IMR-90 (cell line): ENCODE data around the gene GRM2. TPM values are rescaled to one million over a fixed set of nuclear protein-coding genes. Genes with fewer than 3 reads are reported as not detected.

Experiments used
- ATAC-seq: fragments of 200-7000 bp; cut with Tn5 transposase; 2 replicates; pipeline ENCODE4 v1.9.1; 2020; ENCODE audit warnings: low read depth, mild to moderate bottlenecking, moderate library complexity
- BruUV-seq: library from RNA; stranded (reverse); fragments of 400-500 nt; replicated peaks from 2 replicates; lab custom pipeline; 2021; lab: Mats Ljungman, UMichigan
- CTCF ChIA-PET: fragments of 300-600 bp; formaldehyde crosslinking; extraction: SDS; loops from one replicate; lab custom pipeline; 2021; ENCODE audit warnings: antibody characterized with exemption; lab: Yijun Ruan, JAX
- POLR2A ChIA-PET: fragments of 300-600 bp; sonication (Branson Sonifier 250); formaldehyde crosslinking; loops from one replicate; lab custom pipeline; 2022; ENCODE audit warnings: antibody characterized with exemption; ENCODE audit not compliant: unreplicated experiment; lab: Charles Lee
- DNase-seq: peaks from one replicate; pipeline ENCODE4 v3.0.0; 2013
- H2AFZ ChIP-seq: replicated peaks from 2 replicates; pipeline ENCODE3; 2013; ENCODE audit warnings: low read length, mild to moderate bottlenecking; ENCODE audit not compliant: poor library complexity
- H2AK5ac ChIP-seq: 2 replicates; pipeline ENCODE4 v1.6.1; 2013; ENCODE audit warnings: low read depth, low read length, inconsistent platforms
- H2AK9ac ChIP-seq: replicated peaks from 2 replicates; pipeline ENCODE3; 2013; ENCODE audit warnings: mild to moderate bottlenecking, low read depth, low read length, moderate library complexity; ENCODE audit not compliant: poor library complexity
- H2BK120ac ChIP-seq: 2 replicates; pipeline ENCODE4 v1.6.1; 2013; ENCODE audit warnings: low read depth, low read length, inconsistent platforms
- H2BK15ac ChIP-seq: 3 replicates; pipeline ENCODE4 v1.6.1; 2013; ENCODE audit warnings: low read depth, low read length, inconsistent platforms
- H2BK20ac ChIP-seq: 2 replicates; pipeline ENCODE4 v1.6.1; 2013; ENCODE audit warnings: low read depth, mild to moderate bottlenecking, inconsistent platforms, low read length, moderate library complexity
- H2BK5ac ChIP-seq: 2 replicates; pipeline ENCODE4 v1.6.1; 2013; ENCODE audit warnings: mild to moderate bottlenecking, low read depth, low read length, inconsistent platforms; ENCODE audit not compliant: poor library complexity, severe bottlenecking
- H3K14ac ChIP-seq: replicated peaks from 2 replicates; pipeline ENCODE4 v1.6.1; 2013; ENCODE audit warnings: low read depth, low read length, inconsistent platforms
- H3K18ac ChIP-seq: 2 replicates; pipeline ENCODE4 v1.6.1; 2013; ENCODE audit warnings: low read depth, low read length, control low read depth
- H3K23ac ChIP-seq: 2 replicates; pipeline ENCODE4 v1.6.1; 2013; ENCODE audit warnings: low read depth, low read length, inconsistent platforms
- H3K27ac ChIP-seq: 2 replicates; pipeline ENCODE4 v1.5.1; 2013; ENCODE audit warnings: mild to moderate bottlenecking, control low read depth, low read length; ENCODE audit not compliant: insufficient read depth
- H3K27me3 ChIP-seq: 2 replicates; pipeline ENCODE4 v1.6.1; 2013; ENCODE audit warnings: low read length; ENCODE audit not compliant: control insufficient read depth, insufficient read depth
- H3K36me3 ChIP-seq: 2 replicates; pipeline ENCODE4 v1.6.1; 2013; ENCODE audit warnings: low read length, mixed read lengths; ENCODE audit not compliant: control insufficient read depth, insufficient read depth
- H3K4ac ChIP-seq: 2 replicates; pipeline ENCODE4 v1.6.1; 2013; ENCODE audit warnings: low read depth, low read length, inconsistent platforms
- H3K4me1 ChIP-seq: 2 replicates; pipeline ENCODE4 v1.6.1; 2013; ENCODE audit warnings: low read length, mixed read lengths; ENCODE audit not compliant: control insufficient read depth, insufficient read depth
- H3K4me2 ChIP-seq: 2 replicates; pipeline ENCODE4 v1.6.1; 2013; ENCODE audit warnings: low read depth, mild to moderate bottlenecking, control low read depth, low read length, moderate library complexity
- H3K4me3 ChIP-seq: 2 replicates; pipeline ENCODE4 v1.5.1; 2013; ENCODE audit warnings: low read depth, mild to moderate bottlenecking, control low read depth, low read length, moderate library complexity; ENCODE audit not compliant: insufficient read depth
- H3K56ac ChIP-seq: 2 replicates; pipeline ENCODE4 v1.6.1; 2013; ENCODE audit warnings: low read length, inconsistent platforms; ENCODE audit not compliant: insufficient read depth; ENCODE audit errors: extremely low read depth
- H3K79me1 ChIP-seq, 2 experiments: 2 replicates each; pipeline ENCODE4 v1.6.1; 2013; ENCODE audit warnings: low read length in 2 of 2, inconsistent platforms in 1 of 2, low read depth in 1 of 2
- H3K9ac ChIP-seq: 2 replicates; pipeline ENCODE4 v1.6.1; 2013; ENCODE audit warnings: low read depth, low read length, control low read depth
- H3K9me1 ChIP-seq: 2 replicates; pipeline ENCODE4 v1.6.1; 2013; ENCODE audit warnings: low read length, inconsistent platforms; ENCODE audit not compliant: insufficient read depth
- H3K9me3 ChIP-seq: 2 replicates; pipeline ENCODE4 v1.6.1; 2013; ENCODE audit warnings: low read length; ENCODE audit not compliant: control insufficient read depth, insufficient read depth
- H4K20me1 ChIP-seq: 2 replicates; pipeline ENCODE4 v1.6.1; 2013; ENCODE audit warnings: low read length, inconsistent platforms; ENCODE audit not compliant: insufficient read depth
- H4K5ac ChIP-seq: 2 replicates; pipeline ENCODE4 v1.6.1; 2013; ENCODE audit warnings: mild to moderate bottlenecking, low read depth, low read length, control low read depth
- H4K8ac ChIP-seq, 2 experiments: 2 replicates each; pipeline ENCODE4 v1.6.1; 2013; ENCODE audit warnings: low read depth in 2 of 2, low read length in 2 of 2, control low read depth in 1 of 2, inconsistent platforms in 1 of 2
- H4K91ac ChIP-seq: 2 replicates; pipeline ENCODE4 v1.6.1; 2013; ENCODE audit warnings: low read depth, low read length, inconsistent platforms; ENCODE audit not compliant: insufficient read depth
- BHLHE40 ChIP-seq: fragments of 150-350 bp; IDR thresholded peaks from 2 replicates; pipeline ENCODE4 v1.6.1; 2016; ENCODE audit warnings: mild to moderate bottlenecking, low read depth, low read length
- CEBPB ChIP-seq: IDR thresholded peaks from 2 replicates; pipeline ENCODE4 v1.6.1; 2012; ENCODE audit warnings: low read depth, low read length, improper control_type of control experiment
- CHD1 ChIP-seq: IDR thresholded peaks from 2 replicates; pipeline ENCODE4 v1.6.1; 2012; ENCODE audit warnings: low read depth, low read length, improper control_type of control experiment
- FOS ChIP-seq: fragments of 150-350 bp; IDR thresholded peaks from 2 replicates; pipeline ENCODE4 v1.6.1; 2016; ENCODE audit warnings: low read depth, low read length
- MAFK ChIP-seq: IDR thresholded peaks from 2 replicates; pipeline ENCODE4 v1.6.1; 2012; ENCODE audit warnings: low read depth, low read length, improper control_type of control experiment
- MAZ ChIP-seq: IDR thresholded peaks from 2 replicates; pipeline ENCODE4 v1.6.1; 2012; ENCODE audit warnings: low read depth, mild to moderate bottlenecking, low read length, improper control_type of control experiment, moderate library complexity, borderline replicate concordance
- MXI1 ChIP-seq: IDR thresholded peaks from 2 replicates; pipeline ENCODE4 v1.6.1; 2012; ENCODE audit warnings: low read depth, mild to moderate bottlenecking, low read length, moderate library complexity, borderline replicate concordance
- NFE2L2 ChIP-seq: fragments of 150-350 bp; IDR thresholded peaks from 2 replicates; pipeline ENCODE4 v1.6.1; 2016; ENCODE audit warnings: low read depth, mild to moderate bottlenecking, low read length
- POLR2A ChIP-seq: IDR thresholded peaks from 2 replicates; pipeline ENCODE4 v1.6.1; 2012; ENCODE audit warnings: mild to moderate bottlenecking, low read depth, low read length
- RAD21 ChIP-seq: IDR thresholded peaks from 2 replicates; pipeline ENCODE4 v1.6.1; 2012; ENCODE audit warnings: low read length, improper control_type of control experiment
- RFX5 ChIP-seq: IDR thresholded peaks from 2 replicates; pipeline ENCODE4 v1.8.0; 2012; ENCODE audit warnings: low read depth, mild to moderate bottlenecking, low read length, moderate library complexity
- SMC3 ChIP-seq: fragments of 150-350 bp; IDR thresholded peaks from 2 replicates; pipeline ENCODE4 v1.6.1; 2016; ENCODE audit warnings: low read depth, mild to moderate bottlenecking, antibody characterized with exemption, low read length, moderate library complexity
- WGBS, 2 experiments: methylation state at CpG; one replicate each; pipeline versions ENCODE4 v1.1.5 to v1.1.7; 2013; ENCODE audit warnings: missing lambda C conversion rate in 2 of 2; ENCODE audit not compliant: insufficient read length in 1 of 2; ENCODE audit errors: extremely low coverage in 2 of 2; 5-methylcytosine and 5-hydroxymethylcytosine counted together
- dilution Hi-C: fragments of 300-500 bp; cut with HindIII; formaldehyde crosslinking; loops from one replicate; pipeline ENCODE4 v1.14.3; 2018; ENCODE audit warnings: low sequenced_read_pairs; ENCODE audit not compliant: unreplicated experiment
- in situ Hi-C: fragments of 300-500 bp; cut with MboI; formaldehyde crosslinking; loops from 3 replicates; pipeline ENCODE4 v1.14.3; 2019; ENCODE audit warnings: low sequenced_read_pairs, inconsistent platforms, mixed read lengths
- intact Hi-C: fragments of 100-400 bp; cut with micrococcal nuclease; formaldehyde crosslinking; loops from 2 replicates; pipeline ENCODE4 v1.10.0; 2022
- polyA plus RNA-seq, 3 experiments: library from polyadenylated mRNA; depleted of rRNA; stranded (reverse); fragments of >200 nt; gene quantifications; 2 replicates each; pipeline ENCODE4 v1.2.3, GENCODE V29; 2012; ENCODE audit warnings: low replicate concordance in 1 of 3
- total RNA-seq: library from RNA; depleted of rRNA; stranded (reverse); fragments of >200 nt; gene quantifications from 2 replicates; pipeline ENCODE4 v1.2.3, GENCODE V29; 2012
- TF ChIP-seq, protein P1 (sequence below): fragments of 150-350 bp; IDR thresholded peaks from 2 replicates; pipeline ENCODE4 v1.6.1; 2017; ENCODE audit warnings: mild to moderate bottlenecking, antibody characterized with exemption, low read length, low read depth
- TF ChIP-seq, protein P2 (sequence below): fragments of 150-350 bp; IDR thresholded peaks from 2 replicates; pipeline ENCODE4 v1.6.1; 2016; ENCODE audit warnings: low read depth, mild to moderate bottlenecking, low read length, moderate library complexity, borderline replicate concordance
- TF ChIP-seq, protein P3 (sequence below): conservative IDR thresholded peaks from 2 replicates; pipeline ENCODE4 v1.5.1; 2012; ENCODE audit warnings: mild to moderate bottlenecking, low read depth, low read length, improper control_type of control experiment

The GRM2 gene
- total and polyA plus RNA-seq, 2 of the 4 experiments (the other 2 are of a cell fraction): under 0.01 to 0.14 TPM

DNA sequence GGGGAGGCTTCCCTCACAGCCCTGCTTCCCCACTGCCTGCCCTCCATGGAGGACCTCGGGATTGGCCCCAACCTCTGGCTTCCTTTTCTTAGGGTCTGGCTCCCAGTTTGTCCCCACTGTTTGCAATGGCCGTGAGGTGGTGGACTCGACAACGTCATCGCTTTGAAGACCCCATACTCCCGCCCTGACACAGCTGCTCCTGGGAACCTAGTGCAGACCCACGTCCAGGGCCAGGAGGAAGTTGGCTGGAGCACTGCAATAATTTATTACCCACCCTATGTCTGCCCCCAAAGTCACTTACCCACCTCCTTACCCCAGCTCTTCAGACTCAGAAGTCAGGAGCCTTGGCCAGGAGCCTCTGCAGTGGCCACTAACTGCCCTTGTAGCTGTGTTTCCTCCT lies 11.1 kb downstream of the GRM2 start:
- ATAC-seq (no peak), DNase-seq (no peak)
- Histone ChIP-seq H2BK15ac (no peak overlapping the region), H3K4me2 (no peak overlapping the region), H4K8ac (no peak overlapping the region), H3K27ac (no peak overlapping the region), H3K9me1 (no peaks in the 10 kb centered on the region; the same call in 1 of the 2 replicates), H4K91ac (no peak overlapping the region), H3K36me3 (no peaks in the 10 kb centered on the region), H3K79me1 (no peaks in the 10 kb centered on the region), H3K9ac (no peak overlapping the region), H4K20me1 (no peaks in the 10 kb centered on the region), H3K27me3 (peaks cover 2% of the 10 kb centered on the region; the same call in 1 of the 2 replicates), H3K4me3 (no peak overlapping the region), H3K9me3 (no peaks in the 10 kb centered on the region), H2BK20ac (no peak overlapping the region), H2AK5ac (no peak overlapping the region), H2AK9ac (no peak overlapping the region), H3K56ac (no peak overlapping the region), H2BK120ac (no peak overlapping the region), H3K4me1 (no peaks in the 10 kb centered on the region), H3K23ac (no peak overlapping the region), H3K14ac (no peak overlapping the region), H2AFZ (no peak overlapping the region), H3K18ac (no peak overlapping the region), H4K5ac (no peak overlapping the region), H2BK5ac (no peak overlapping the region), H3K4ac (no peak overlapping the region)
- no peak for TF ChIP-seq RAD21
- no peak for TF ChIP-seq FOS
- TF ChIP-seq NFE2L2: no peak
- no peak for TF ChIP-seq CHD1
- TF ChIP-seq POLR2A: no peak
- TF ChIP-seq, protein P1, sequence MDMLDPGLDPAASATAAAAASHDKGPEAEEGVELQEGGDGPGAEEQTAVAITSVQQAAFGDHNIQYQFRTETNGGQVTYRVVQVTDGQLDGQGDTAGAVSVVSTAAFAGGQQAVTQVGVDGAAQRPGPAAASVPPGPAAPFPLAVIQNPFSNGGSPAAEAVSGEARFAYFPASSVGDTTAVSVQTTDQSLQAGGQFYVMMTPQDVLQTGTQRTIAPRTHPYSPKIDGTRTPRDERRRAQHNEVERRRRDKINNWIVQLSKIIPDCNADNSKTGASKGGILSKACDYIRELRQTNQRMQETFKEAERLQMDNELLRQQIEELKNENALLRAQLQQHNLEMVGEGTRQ: no peak
- TF ChIP-seq, protein P2, sequence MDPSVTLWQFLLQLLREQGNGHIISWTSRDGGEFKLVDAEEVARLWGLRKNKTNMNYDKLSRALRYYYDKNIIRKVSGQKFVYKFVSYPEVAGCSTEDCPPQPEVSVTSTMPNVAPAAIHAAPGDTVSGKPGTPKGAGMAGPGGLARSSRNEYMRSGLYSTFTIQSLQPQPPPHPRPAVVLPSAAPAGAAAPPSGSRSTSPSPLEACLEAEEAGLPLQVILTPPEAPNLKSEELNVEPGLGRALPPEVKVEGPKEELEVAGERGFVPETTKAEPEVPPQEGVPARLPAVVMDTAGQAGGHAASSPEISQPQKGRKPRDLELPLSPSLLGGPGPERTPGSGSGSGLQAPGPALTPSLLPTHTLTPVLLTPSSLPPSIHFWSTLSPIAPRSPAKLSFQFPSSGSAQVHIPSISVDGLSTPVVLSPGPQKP: no peak
- no peak for TF ChIP-seq RFX5
- no peak for TF ChIP-seq SMC3
- no peak for TF ChIP-seq MAFK
- TF ChIP-seq CEBPB: no peak
- no peak for TF ChIP-seq MXI1
- no peak for TF ChIP-seq MAZ
- TF ChIP-seq, protein P3, sequence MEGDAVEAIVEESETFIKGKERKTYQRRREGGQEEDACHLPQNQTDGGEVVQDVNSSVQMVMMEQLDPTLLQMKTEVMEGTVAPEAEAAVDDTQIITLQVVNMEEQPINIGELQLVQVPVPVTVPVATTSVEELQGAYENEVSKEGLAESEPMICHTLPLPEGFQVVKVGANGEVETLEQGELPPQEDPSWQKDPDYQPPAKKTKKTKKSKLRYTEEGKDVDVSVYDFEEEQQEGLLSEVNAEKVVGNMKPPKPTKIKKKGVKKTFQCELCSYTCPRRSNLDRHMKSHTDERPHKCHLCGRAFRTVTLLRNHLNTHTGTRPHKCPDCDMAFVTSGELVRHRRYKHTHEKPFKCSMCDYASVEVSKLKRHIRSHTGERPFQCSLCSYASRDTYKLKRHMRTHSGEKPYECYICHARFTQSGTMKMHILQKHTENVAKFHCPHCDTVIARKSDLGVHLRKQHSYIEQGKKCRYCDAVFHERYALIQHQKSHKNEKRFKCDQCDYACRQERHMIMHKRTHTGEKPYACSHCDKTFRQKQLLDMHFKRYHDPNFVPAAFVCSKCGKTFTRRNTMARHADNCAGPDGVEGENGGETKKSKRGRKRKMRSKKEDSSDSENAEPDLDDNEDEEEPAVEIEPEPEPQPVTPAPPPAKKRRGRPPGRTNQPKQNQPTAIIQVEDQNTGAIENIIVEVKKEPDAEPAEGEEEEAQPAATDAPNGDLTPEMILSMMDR: no peak
- TF ChIP-seq BHLHE40: no peak
- POLR2A ChIA-PET: no interaction called here
- in situ Hi-C loops (no loop called here), intact Hi-C loops (no loop called here), dilution Hi-C loops (no loop called here)
- 39% methylated on average over 3 of the region's 7 CpGs; no CpG with 5 or more reads in 1 of the 2 experiments for WGBS, 2 experiments
- BruUV-seq: no TSS peak
- CTCF ChIA-PET: no interaction called here
